Measurements from ENCODE around the gene CAVIN2.

- TF ChIP-seq CTCF (IDR thresholded peaks at IDR 0.05; ENCODE audit: poor library complexity): no peak
- TF ChIP-seq EZH2 (IDR thresholded peaks at IDR 0.05; ENCODE audit: borderline replicate concordance): no peak
Observed at GRCh38 chr2:191866195-191866594, 19.3 kb upstream of the CAVIN2 start.
